HepG2 (cell line): ENCODE data around the gene SERTAD1. TPM values are rescaled to one million over a fixed set of nuclear protein-coding genes. Genes with fewer than 3 reads are reported as not detected.

Source experiments
- ATAC-seq: fragments of 200-7000 bp; cut with Tn5 transposase; 3 replicates; pipeline ENCODE4 v1.9.1; 2020; ENCODE audit warnings: mild to moderate bottlenecking, moderate library complexity
- BruUV-seq: library from RNA; stranded (reverse); fragments of 400-500 nt; replicated peaks from 2 replicates; lab custom pipeline; 2021; lab: Mats Ljungman, UMichigan
- CTCF ChIA-PET: fragments of 300-600 bp; formaldehyde crosslinking; extraction: SDS; loops from one replicate; lab custom pipeline; 2021; ENCODE audit warnings: low total read pairs, inconsistent platforms, low intra/inter-chr PET ratio; lab: Yijun Ruan, JAX
- POLR2A ChIA-PET: fragments of 350-600 bp; sonication (Branson Sonifier 250); formaldehyde crosslinking; loops from one replicate; lab custom pipeline; 2020; ENCODE audit warnings: antibody characterized with exemption, inconsistent platforms; lab: Yijun Ruan, JAX
- DNase-seq: peaks from one replicate; pipeline ENCODE4 v3.0.0-alpha.2; 2015; ENCODE audit warnings: low spot score
- FAIRE-seq: peaks from 3 replicates; lab custom pipeline; 2011; peaks lifted over from hg19 to GRCh38; lab: Jason Lieb, UNC
- H2AFZ ChIP-seq: one replicate; pipeline ENCODE4 v1.6.1; 2011; ENCODE audit warnings: low read length, inconsistent platforms
- H3K27ac ChIP-seq: fragments of 300-600 bp; 3 replicates; pipeline ENCODE4 v1.8.0; 2011; ENCODE audit warnings: mixed run types, mild to moderate bottlenecking, mixed read lengths, low read length, inconsistent platforms; ENCODE audit not compliant: insufficient read depth; ENCODE audit errors: extremely low read length
- H3K27me3 ChIP-seq, 2 experiments: fragments of 200-600 bp in 1 of 2; 2 replicates in 1 of 2; 3 replicates in 1 of 2; pipeline versions ENCODE4 v1.6.0 to v1.8.0; 2011; ENCODE audit warnings: low read length in 2 of 2, mild to moderate bottlenecking in 2 of 2, moderate library complexity in 2 of 2, inconsistent platforms in 1 of 2; ENCODE audit not compliant: insufficient read depth in 2 of 2, control insufficient read depth in 1 of 2
- H3K36me3 ChIP-seq, 2 experiments: fragments of 200-600 bp in 1 of 2; replicated peaks in 1 of 2; 2 replicates in 1 of 2; 3 replicates in 1 of 2; pipeline versions ENCODE4 v1.5.1 to v1.8.0; 2011; ENCODE audit warnings: low read length in 2 of 2, inconsistent platforms in 1 of 2; ENCODE audit not compliant: insufficient read depth in 2 of 2, control insufficient read depth in 1 of 2
- H3K4me1 ChIP-seq: 2 replicates; pipeline ENCODE4 v1.5.1; 2012; ENCODE audit warnings: low read length, inconsistent platforms; ENCODE audit not compliant: insufficient read depth
- H3K4me2 ChIP-seq: 2 replicates; pipeline ENCODE4 v1.6.0; 2011; ENCODE audit warnings: low read depth, low read length, inconsistent platforms
- H3K4me3 ChIP-seq, 3 experiments: fragments of 200-600 bp in 1 of 3; sonication (generic), shearing (Covaris generic) in 1 of 3; replicated peaks in 1 of 3; 2 replicates each; pipeline ENCODE4 v1.5.1; 2011 to 2016; ENCODE audit warnings: low read length in 3 of 3, inconsistent platforms in 2 of 3, low read depth in 2 of 3, mild to moderate bottlenecking in 2 of 3, control low read depth in 1 of 3, mixed read lengths in 1 of 3; ENCODE audit not compliant: insufficient read depth in 1 of 3
- H3K79me2 ChIP-seq: one replicate; pipeline ENCODE4 v1.6.1; 2011; ENCODE audit warnings: low read length, inconsistent platforms; ENCODE audit not compliant: insufficient read depth
- H3K9ac ChIP-seq: 2 replicates; pipeline ENCODE4 v1.6.0; 2011; ENCODE audit warnings: mild to moderate bottlenecking, low read depth, low read length, inconsistent platforms; ENCODE audit not compliant: insufficient read depth
- H3K9me3 ChIP-seq: 2 replicates; pipeline ENCODE4 v1.5.1; 2012; ENCODE audit warnings: mild to moderate bottlenecking, low read length
- H4K20me1 ChIP-seq: 2 replicates; pipeline ENCODE4 v1.6.0; 2011; ENCODE audit warnings: inconsistent platforms, mild to moderate bottlenecking, low read length, moderate library complexity; ENCODE audit not compliant: insufficient read depth
- ETV6 ChIP-seq: sonication (generic); formaldehyde crosslinking; conservative IDR thresholded peaks from 2 replicates; pipeline ENCODE4 v1.4.0; 2020; ENCODE audit warnings: missing genetic modification reagents
- IRF2 ChIP-seq: IDR thresholded peaks from 2 replicates; pipeline ENCODE4 v1.6.1; 2018; ENCODE audit warnings: missing genetic modification reagents, missing compliant biosample characterization
- KIAA2018 ChIP-seq: sonication (generic); formaldehyde crosslinking; IDR thresholded peaks from 2 replicates; pipeline ENCODE4 v1.5.0; 2020; ENCODE audit warnings: mild to moderate bottlenecking, missing genetic modification reagents, borderline replicate concordance
- MAFG ChIP-seq: sonication (generic); formaldehyde crosslinking; IDR thresholded peaks from 2 replicates; pipeline ENCODE4 v1.5.1; 2020; ENCODE audit warnings: mild to moderate bottlenecking, missing genetic modification reagents
- MLXIP ChIP-seq: sonication (generic); formaldehyde crosslinking; IDR thresholded peaks from 2 replicates; pipeline ENCODE4 v1.9.0; 2021; ENCODE audit warnings: missing genetic modification reagents, borderline replicate concordance
- STAT5B ChIP-seq: sonication (generic); formaldehyde crosslinking; IDR thresholded peaks from 2 replicates; pipeline ENCODE4 v1.4.0; 2020; ENCODE audit warnings: missing genetic modification reagents
- ZNF282 ChIP-seq: fragments of 450-650 bp; IDR thresholded peaks from 2 replicates; pipeline ENCODE4 v1.6.1; 2018; ENCODE audit not compliant: partially characterized antibody
- ZNF317 ChIP-seq: sonication (generic); formaldehyde crosslinking; IDR thresholded peaks from 2 replicates; pipeline ENCODE4 v1.5.0; 2020; ENCODE audit warnings: mild to moderate bottlenecking, missing genetic modification reagents
- ZNF367 ChIP-seq: sonication (generic); formaldehyde crosslinking; IDR thresholded peaks from 2 replicates; pipeline ENCODE4 v1.4.0; 2020; ENCODE audit warnings: missing genetic modification reagents, borderline replicate concordance
- ZNF546 ChIP-seq: sonication (generic); formaldehyde crosslinking; conservative IDR thresholded peaks from 2 replicates; pipeline ENCODE4 v1.8.1; 2023; ENCODE audit warnings: mild to moderate bottlenecking, missing genetic modification reagents
- ZSCAN12 ChIP-seq: sonication (generic); formaldehyde crosslinking; IDR thresholded peaks from 2 replicates; pipeline ENCODE4 v1.9.0; 2021; ENCODE audit warnings: mild to moderate bottlenecking, missing genetic modification reagents
- WGBS: methylation state at CpG from one replicate; pipeline ENCODE4 v1.1.6; 2017; ENCODE audit warnings: low lambda C conversion rate; 5-methylcytosine and 5-hydroxymethylcytosine counted together
- in situ Hi-C: cut with HindIII; loops from 2 replicates; pipeline ENCODE4 v1.10.0; 2017; ENCODE audit warnings: low pct_unique_long_range_greater_than_20kb; ENCODE audit not compliant: extremely low pct_ligation_motif_present
- intact Hi-C: fragments of 100-400 bp; cut with micrococcal nuclease; formaldehyde crosslinking; loops from one replicate; pipeline ENCODE4 v1.10.0; 2022; ENCODE audit not compliant: unreplicated experiment
- polyA plus RNA-seq, 8 experiments: library from polyadenylated mRNA; depleted of rRNA in 3 of 8; stranded (reverse) in 7 of 8; unstranded in 1 of 8; fragments of >200 nt; fragmentation: Illumina TruSeq in 4 of 8; extraction: Trizol in 4 of 8; gene quantifications; 2 replicates each; pipeline versions ENCODE4 v1.2.1 to v1.2.3, GENCODE V29; 2011 to 2016; ENCODE audit warnings: low read depth in 4 of 8, missing spikeins in 1 of 8, mixed read lengths in 1 of 8; ENCODE audit not compliant: insufficient read depth in 1 of 8
- total RNA-seq, 5 experiments: library from RNA; depleted of rRNA; stranded (reverse); fragments of >200 nt; fragmentation: Illumina TruSeq; extraction: Trizol; gene quantifications; 2 replicates each; pipeline ENCODE4 v1.2.3, GENCODE V29; 2016; ENCODE audit warnings: low read depth in 1 of 5
- TF ChIP-seq, protein P1 (sequence below): sonication (generic); formaldehyde crosslinking; IDR thresholded peaks from 2 replicates; pipeline ENCODE4 v1.8.0; 2022; ENCODE audit warnings: mild to moderate bottlenecking, missing genetic modification reagents, borderline replicate concordance

Gene SERTAD1
- total and polyA plus RNA-seq, 2 of the 13 experiments (the other 11 are each of a cell fraction or from before 2014, with no cell fraction given), result 4.3 to 4.5 TPM

GRCh38 chr19:40460185-40460584, 34.4 kb upstream of the SERTAD1 start (continued):
- TF ChIP-seq STAT5B (CRISPR knock-in tag), result no peak
- no peak for TF ChIP-seq ZNF546 (CRISPR knock-in tag)

GRCh38 chr19:40458597-40458974, 32.8 kb upstream of the SERTAD1 start:
- Histone ChIP-seq H3K9ac (no peak overlapping the region), H3K27ac (no peak overlapping the region), H3K4me1 (peaks cover 27% of the 10 kb centered on the region), H3K27me3 (no peaks in the 10 kb centered on the region), H3K79me2 (no peaks in the 10 kb centered on the region), H3K4me3 (no peak overlapping the region), H4K20me1 (no peaks in the 10 kb centered on the region), H3K36me3 (0 out of 5 replicates have a peak, but pooled peaks cover 0 to 2% of the 10 kb centered on the region in 2 experiments), H3K9me3 (no peaks in the 10 kb centered on the region), H3K4me2 (no peak overlapping the region), H2AFZ (no peak overlapping the region)
- no TSS peak for BruUV-seq
- in situ Hi-C loops, result no loop called here
- DNase-seq (no peak), ATAC-seq (no peak), FAIRE-seq (no peak)
- 100% methylated on average over 3 of the region's 3 CpGs for WGBS
- POLR2A ChIA-PET, result no interaction called here
- no peak for TF ChIP-seq ZNF367
- TF ChIP-seq IRF2, result no peak
- TF ChIP-seq ETV6 (CRISPR knock-in tag), result no peak
- TF ChIP-seq MLXIP (CRISPR knock-in tag), result no peak
- no peak for TF ChIP-seq ZSCAN12 (CRISPR knock-in tag)
- TF ChIP-seq KIAA2018 (CRISPR knock-in tag), result no peak
- no peak for TF ChIP-seq ZNF317 (CRISPR knock-in tag)
- TF ChIP-seq ZNF282, result no peak
- no peak for TF ChIP-seq MAFG (CRISPR knock-in tag)
- TF ChIP-seq, protein P1, sequence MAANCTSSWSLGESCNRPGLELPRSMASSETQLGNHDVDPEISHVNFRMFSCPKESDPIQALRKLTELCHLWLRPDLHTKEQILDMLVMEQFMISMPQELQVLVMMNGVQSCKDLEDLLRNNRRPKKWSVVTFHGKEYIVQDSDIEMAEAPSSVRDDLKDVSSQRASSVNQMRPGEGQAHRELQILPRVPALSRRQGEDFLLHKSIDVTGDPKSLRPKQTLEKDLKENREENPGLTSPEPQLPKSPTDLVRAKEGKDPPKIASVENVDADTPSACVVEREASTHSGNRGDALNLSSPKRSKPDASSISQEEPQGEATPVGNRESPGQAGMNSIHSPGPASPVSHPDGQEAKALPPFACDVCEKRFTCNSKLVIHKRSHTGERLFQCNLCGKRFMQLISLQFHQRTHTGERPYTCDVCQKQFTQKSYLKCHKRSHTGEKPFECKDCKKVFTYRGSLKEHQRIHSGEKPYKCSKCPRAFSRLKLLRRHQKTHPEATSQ (CRISPR knock-in tag), result no peak
- intact Hi-C loops, result no loop called here
- CTCF ChIA-PET, result no interaction called here
